Bronchial smooth muscle cell (primary cell): ENCODE results near the gene TSPYL1. TPM values are rescaled to one million over a fixed set of nuclear protein-coding genes. Genes with fewer than 3 reads are reported as not detected.

Experiments
- total RNA-seq: library from RNA; depleted of rRNA; stranded (reverse); fragments of >200 nt; gene quantifications from 2 replicates; pipeline ENCODE4 v1.2.1, GENCODE V29; 2014

The TSPYL1 gene
- 102 and 110 TPM in 2 replicates for total RNA-seq

DNA sequence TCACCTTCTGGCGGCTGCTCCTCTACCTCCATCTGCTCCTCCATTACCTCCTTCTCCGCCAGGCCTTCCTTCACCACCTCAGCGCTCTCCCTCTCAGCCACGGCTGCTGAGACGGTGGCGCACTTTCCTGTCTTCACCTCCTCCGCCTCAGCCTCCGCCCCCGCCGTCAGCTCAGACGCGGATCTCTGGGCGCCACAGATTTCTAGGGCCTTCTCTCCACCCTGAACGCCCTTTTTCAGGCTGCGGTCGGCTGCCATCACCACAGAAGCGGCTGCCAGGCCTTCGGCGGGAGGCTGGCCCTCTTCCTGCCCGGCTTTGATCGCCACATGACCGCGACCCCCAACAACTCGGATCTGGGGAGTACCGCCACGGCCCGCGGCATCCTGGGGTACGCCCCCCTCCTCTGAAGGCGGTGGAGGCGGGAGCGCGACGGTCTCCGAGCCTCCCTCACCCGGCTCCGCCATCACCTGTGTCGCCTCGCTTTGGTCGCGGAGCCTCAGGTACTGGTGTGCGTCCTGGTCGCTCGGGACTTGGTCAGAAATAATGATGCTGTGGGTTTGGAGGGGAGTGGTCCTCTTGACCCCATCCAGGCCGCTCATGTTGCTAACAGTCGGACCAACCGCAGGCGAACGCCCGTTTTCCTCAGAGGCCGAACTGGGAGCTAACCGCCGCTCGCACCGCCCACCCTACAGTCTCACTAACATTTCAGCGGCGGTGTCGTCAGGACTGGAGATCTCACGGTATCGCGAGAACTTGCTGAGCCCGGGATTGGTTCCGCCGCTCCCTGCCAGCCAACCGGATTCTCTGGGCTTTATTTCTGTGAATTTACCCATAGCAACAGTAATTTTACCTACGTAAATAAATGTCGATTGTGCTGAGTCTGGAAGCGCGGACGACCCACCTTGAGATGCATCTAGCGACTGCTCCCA is at the start of gene TSPYL1:
Gene TSPYL1, minus strand, starts transcription at position 699 of the 929 bp plus-strand sequence. Its CDS starts 100 bp downstream, at position 599.

DNA sequence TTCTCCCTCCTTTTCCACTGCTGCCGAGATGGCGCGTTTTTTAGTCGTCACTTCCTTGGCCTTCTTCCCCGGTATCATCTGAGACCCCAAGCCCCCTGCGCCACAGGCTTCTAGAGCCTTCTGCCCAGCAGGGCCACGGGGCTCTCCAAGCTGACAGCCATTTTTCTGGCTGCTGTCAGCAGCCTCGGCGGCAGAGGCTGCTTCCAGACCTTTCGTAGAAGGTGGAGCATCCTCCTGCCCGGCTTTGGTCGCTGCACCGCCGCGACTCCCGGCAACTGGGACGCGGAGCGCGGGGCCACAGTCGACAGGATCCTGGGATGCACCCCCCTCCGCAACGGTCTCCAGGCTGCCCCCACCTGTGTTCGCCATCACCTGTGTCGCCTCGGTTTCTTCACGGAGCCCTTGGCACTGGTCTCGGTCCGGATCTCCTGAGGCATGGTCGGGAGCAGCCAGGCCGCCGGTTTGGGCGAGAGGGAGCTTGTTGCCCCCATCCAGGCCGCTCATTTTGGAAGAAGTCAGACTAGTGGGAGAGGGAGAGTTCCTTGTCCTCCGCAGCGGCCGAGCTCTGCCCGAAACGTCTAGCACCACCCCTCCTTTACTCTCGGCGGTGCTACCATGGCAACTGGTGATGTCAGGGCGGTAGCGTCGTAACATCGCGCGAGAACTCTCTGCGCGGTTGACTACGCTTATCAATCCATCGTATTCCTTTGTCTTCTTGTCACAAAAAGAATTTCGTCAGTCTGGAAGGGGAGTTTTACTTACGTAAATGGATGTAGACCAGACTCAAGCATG is 26.0 kb downstream of the TSPYL1 start, which contains the start of gene TSPYL4:
Gene TSPYL4, minus strand, starts transcription at position 571 of the 792 bp plus-strand sequence. Its CDS starts 67 bp downstream, at position 504.

Other genes starting within 250 kb of the TSPYL1 start
- 1.7 TPM in 2 replicates for gene FRK, start 219.0 kb downstream of the TSPYL1 start, total RNA-seq
- gene NT5DC1, start 179.1 kb downstream of the TSPYL1 start, total RNA-seq, result 3.9 and 8.5 TPM in 2 replicates
- 0.16 TPM in 1 of 2 replicates, not detected in the other for gene COL10A1, start 153.8 kb downstream of the TSPYL1 start, total RNA-seq
- 4.5 and 6.0 TPM in 2 replicates for gene TSPYL4, start 25.9 kb downstream of the TSPYL1 start, total RNA-seq
- 74.4 and 89.3 TPM in 2 replicates for gene DSE, start 91.0 kb upstream of the TSPYL1 start, total RNA-seq
- gene CALHM6, start 181.4 kb upstream of the TSPYL1 start, total RNA-seq, result 0.79 TPM in 1 of 2 replicates, not detected in the other
- gene CALHM5, start 231.7 kb upstream of the TSPYL1 start, total RNA-seq, result 8.4 and 9.0 TPM in 2 replicates